Left ventricle myocardium inferior (tissue), 1 donor: ENCODE results near the gene SRPK2. TPM values are rescaled to one million over a fixed set of nuclear protein-coding genes. Genes with fewer than 3 reads are reported as not detected.

ENCODE experiments used
- DNase-seq: peaks from one replicate; pipeline ENCODE4 v3.0.0-alpha.2; 2020
- H3K27ac ChIP-seq: fragments of 200-600 bp; replicated peaks from 2 replicates; pipeline ENCODE4 v1.8.0; 2021
- H3K27me3 ChIP-seq: fragments of 200-600 bp; 2 replicates; pipeline ENCODE4 v1.8.0; 2021; ENCODE audit warnings: low read depth
- H3K36me3 ChIP-seq: fragments of 200-600 bp; 2 replicates; pipeline ENCODE4 v1.8.0; 2021
- H3K4me1 ChIP-seq: fragments of 200-600 bp; 2 replicates; pipeline ENCODE4 v1.8.0; 2021
- H3K4me3 ChIP-seq: fragments of 200-600 bp; 2 replicates; pipeline ENCODE4 v1.8.0; 2021; ENCODE audit warnings: mild to moderate bottlenecking, moderate library complexity
- H3K9me3 ChIP-seq: fragments of 200-600 bp; replicated peaks from 2 replicates; pipeline ENCODE4 v1.8.0; 2021
- intact Hi-C: fragments of 100-400 bp; cut with micrococcal nuclease; formaldehyde crosslinking; loops from one replicate; pipeline ENCODE4 v1.11.0; 2022
- total RNA-seq: library from RNA; stranded (reverse); fragmentation: NEBNext Ultra II Directional; extraction: Animal tissue kit (Norgen Biotek cat#: 25700); gene quantifications from one replicate; pipeline ENCODE4 v1.2.1, GENCODE V29; 2021
- TF ChIP-seq, protein P1 (sequence below): fragments of 200-600 bp; IDR thresholded peaks from 2 replicates; pipeline ENCODE4 v1.8.0; 2021; ENCODE audit warnings: antibody characterized with exemption, mild to moderate bottlenecking, borderline replicate concordance
- donor health status: DM: no; HTN: yes; CAD: no; lungs with severe emphysema.

SRPK2 gene
- total RNA-seq, 1 donor from 2014 or later, result 34.3 TPM

DNA sequence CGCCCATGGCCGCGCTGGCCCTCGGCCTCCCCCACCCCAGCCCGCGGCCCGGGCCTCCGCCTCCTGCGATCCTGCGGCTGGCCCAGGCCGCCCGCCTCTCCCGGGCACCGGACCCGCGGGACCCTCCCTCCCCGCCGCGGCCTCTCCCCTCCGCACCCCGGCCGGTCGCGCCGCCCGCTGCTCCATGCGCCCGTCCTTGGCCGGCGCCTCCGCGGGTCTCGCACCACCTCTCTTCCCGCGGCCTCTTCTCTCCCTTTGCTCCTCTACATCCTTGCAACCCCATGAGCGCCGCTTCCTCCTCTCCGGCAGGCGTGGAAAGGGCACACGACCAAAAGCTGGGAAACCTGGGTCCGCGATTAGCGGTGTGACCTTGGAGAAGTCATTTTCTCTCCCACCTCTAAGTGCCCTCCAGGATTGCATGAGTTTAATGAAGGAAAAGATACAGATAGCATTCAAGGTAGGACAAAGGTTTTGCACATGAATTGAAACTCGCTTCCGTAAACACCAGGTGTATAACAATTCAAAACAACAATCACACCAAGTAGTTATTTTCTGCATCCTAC lies 448 bp upstream of the SRPK2 start:
- DNase-seq, result peak; percentile 49
- H3K4me3 ChIP-seq, result peak overlapping the region; percentile 97
- peak overlapping the region; percentile 88 for H3K27ac ChIP-seq
- H3K9me3 ChIP-seq, result no peaks in the 10 kb centered on the region
- peaks cover 21% of the 10 kb centered on the region for H3K4me1 ChIP-seq
- H3K27me3 ChIP-seq, result no peaks in the 10 kb centered on the region
- no peaks in the 10 kb centered on the region for H3K36me3 ChIP-seq
- intact Hi-C loops, result no loop called here
- TF ChIP-seq, protein P1, sequence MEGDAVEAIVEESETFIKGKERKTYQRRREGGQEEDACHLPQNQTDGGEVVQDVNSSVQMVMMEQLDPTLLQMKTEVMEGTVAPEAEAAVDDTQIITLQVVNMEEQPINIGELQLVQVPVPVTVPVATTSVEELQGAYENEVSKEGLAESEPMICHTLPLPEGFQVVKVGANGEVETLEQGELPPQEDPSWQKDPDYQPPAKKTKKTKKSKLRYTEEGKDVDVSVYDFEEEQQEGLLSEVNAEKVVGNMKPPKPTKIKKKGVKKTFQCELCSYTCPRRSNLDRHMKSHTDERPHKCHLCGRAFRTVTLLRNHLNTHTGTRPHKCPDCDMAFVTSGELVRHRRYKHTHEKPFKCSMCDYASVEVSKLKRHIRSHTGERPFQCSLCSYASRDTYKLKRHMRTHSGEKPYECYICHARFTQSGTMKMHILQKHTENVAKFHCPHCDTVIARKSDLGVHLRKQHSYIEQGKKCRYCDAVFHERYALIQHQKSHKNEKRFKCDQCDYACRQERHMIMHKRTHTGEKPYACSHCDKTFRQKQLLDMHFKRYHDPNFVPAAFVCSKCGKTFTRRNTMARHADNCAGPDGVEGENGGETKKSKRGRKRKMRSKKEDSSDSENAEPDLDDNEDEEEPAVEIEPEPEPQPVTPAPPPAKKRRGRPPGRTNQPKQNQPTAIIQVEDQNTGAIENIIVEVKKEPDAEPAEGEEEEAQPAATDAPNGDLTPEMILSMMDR, result peak; percentile 16

GRCh38 chr7:105387508-105388355 lies 989 bp downstream of the SRPK2 start:
- TF ChIP-seq, protein P1, result no peak

DNA sequence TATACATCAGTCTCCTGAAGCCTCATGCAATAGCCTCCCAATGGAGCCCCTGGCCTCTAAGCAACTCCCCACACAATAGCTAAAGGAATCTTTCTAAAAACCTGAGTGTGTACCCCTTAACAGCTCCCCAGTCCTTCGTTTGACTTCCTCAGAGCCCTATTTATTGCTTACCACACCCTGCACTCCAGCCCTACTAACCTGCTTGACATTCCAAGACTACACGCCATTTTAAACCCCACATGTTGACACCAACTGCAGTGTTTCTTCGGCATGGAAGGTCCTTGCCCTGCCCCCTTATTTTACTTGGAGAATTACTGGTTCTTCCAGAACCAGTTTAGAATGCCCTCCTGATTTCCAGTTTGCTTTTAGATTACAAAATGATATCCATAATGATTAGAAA lies 10.8 kb downstream of the SRPK2 start:
- no peaks in the 10 kb centered on the region for H3K9me3 ChIP-seq
- intact Hi-C loops, result no loop called here
- H3K4me1 ChIP-seq, result no peaks in the 10 kb centered on the region
- no peaks in the 10 kb centered on the region for H3K36me3 ChIP-seq
- no peak overlapping the region for H3K27ac ChIP-seq
- no peak for DNase-seq
- H3K4me3 ChIP-seq, result no peak overlapping the region
- TF ChIP-seq, protein P1, result no peak
- H3K27me3 ChIP-seq, result no peaks in the 10 kb centered on the region

More at GRCh38 chr7:105387508-105388355, 989 bp downstream of the SRPK2 start:
- Histone ChIP-seq H3K27ac (peak overlapping the region; percentile 88), H3K27me3 (no peaks in the 10 kb centered on the region), H3K4me1 (peaks cover 21% of the 10 kb centered on the region), H3K4me3 (peak overlapping the region; percentile 97), H3K36me3 (no peaks in the 10 kb centered on the region), H3K9me3 (no peaks in the 10 kb centered on the region)
- DNase-seq, result peak; percentile 67
- intact Hi-C loops, result no loop called here

- DNase-seq, result no peak
- intact Hi-C loops, result no loop called here
- no peak overlapping the region for H3K4me3 ChIP-seq
- no peaks in the 10 kb centered on the region for H3K36me3 ChIP-seq
- TF ChIP-seq, protein P1, result no peak
- no peaks in the 10 kb centered on the region for H3K4me1 ChIP-seq
- H3K27ac ChIP-seq, result no peak overlapping the region
- no peaks in the 10 kb centered on the region for H3K9me3 ChIP-seq
- no peaks in the 10 kb centered on the region for H3K27me3 ChIP-seq
Measured at GRCh38 chr7:105376908-105377533, 11.7 kb downstream of the SRPK2 start.

DNA sequence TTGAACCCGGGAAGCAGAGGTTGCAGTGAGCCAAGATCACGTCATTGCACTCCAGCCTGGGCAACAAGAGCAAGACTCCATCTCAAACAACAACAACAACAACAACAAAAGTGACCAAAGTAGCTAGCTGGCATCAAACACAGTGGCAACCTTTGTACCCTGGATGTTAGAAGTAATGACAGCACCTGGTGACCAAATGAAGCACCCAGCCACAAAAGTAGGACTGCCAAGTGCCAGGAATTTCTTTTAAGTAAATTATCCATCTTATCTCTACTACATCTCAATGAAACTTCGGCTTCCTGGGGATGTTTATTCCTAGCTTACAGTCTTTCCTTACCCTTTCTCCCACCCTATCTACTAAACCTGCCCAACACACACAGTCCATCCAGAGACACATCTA lies 18.8 kb downstream of the SRPK2 start:
- Histone ChIP-seq H3K4me3 (no peak overlapping the region), H3K36me3 (no peaks in the 10 kb centered on the region), H3K27ac (no peak overlapping the region), H3K27me3 (no peaks in the 10 kb centered on the region), H3K9me3 (no peaks in the 10 kb centered on the region), H3K4me1 (peaks cover 16% of the 10 kb centered on the region)
- TF ChIP-seq, protein P1, result no peak
- DNase-seq, result no peak
- intact Hi-C loops, result no loop called here
